Muscle of back (tissue), 10 donors: Measurements from ENCODE around the gene PTGDS. TPM values are rescaled to one million over a fixed set of nuclear protein-coding genes. Genes with fewer than 3 reads are reported as not detected.

Experiments used
- polyA plus RNA-seq, 10 donors: library from polyadenylated mRNA; unstranded; fragments of 120-200 nt; gene quantifications; one replicate each; pipeline ENCODE4 v1.2.1, GENCODE V29; 2013; ENCODE audit not compliant: insufficient read length in 10 of 10

PTGDS gene
- polyA plus RNA-seq, 10 donors, result 2.3 to 36.3 (median 17.1) TPM

Other genes with a start within 250 kb of the PTGDS start
- 10 to 100 TPM in 3 of 10 donors, 1 to 10 TPM in 7; 2.4 to 17.8 (median 8.8) TPM for gene LCN10, start 234.6 kb upstream of the PTGDS start, polyA plus RNA-seq
- gene LCN6, start 229.0 kb upstream of the PTGDS start, polyA plus RNA-seq, result under 1 TPM in 1 of 10 donors, not detected in 9; 0.33 TPM
- 10 to 100 TPM in 2 of 10 donors, 1 to 10 TPM in 8; 1.1 to 10.8 (median 7.8) TPM for gene LCN8, start 219.3 kb upstream of the PTGDS start, polyA plus RNA-seq
- under 1 TPM; 0.22 to 0.95 (median 0.52) TPM for gene LCN15, start 213.0 kb upstream of the PTGDS start, polyA plus RNA-seq
- gene TMEM141, start 186.2 kb upstream of the PTGDS start, polyA plus RNA-seq, result 10 to 100 TPM; 24.8 to 43.7 (median 34.1) TPM
- 1 to 10 TPM; 1.1 to 3.3 (median 1.9) TPM for gene CCDC183, start 181.2 kb upstream of the PTGDS start, polyA plus RNA-seq
- gene RABL6, start 169.6 kb upstream of the PTGDS start, polyA plus RNA-seq, result 10 to 100 TPM; 41.0 to 59.7 (median 50.7) TPM
- 1 to 10 TPM; 1.3 to 2.1 (median 1.7) TPM for gene AJM1, start 135.0 kb upstream of the PTGDS start, polyA plus RNA-seq
- gene PHPT1, start 128.1 kb upstream of the PTGDS start, polyA plus RNA-seq, result 100 to 1,000 TPM in 4 of 10 donors, 10 to 100 TPM in 6; 63.9 to 118 (median 81.7) TPM
- 1 to 10 TPM; 2.0 to 5.6 (median 3.9) TPM for gene MAMDC4, start 125.2 kb upstream of the PTGDS start, polyA plus RNA-seq
- 100 to 1,000 TPM; 236 to 394 (median 310) TPM for gene EDF1, start 111.2 kb upstream of the PTGDS start, polyA plus RNA-seq
- gene TRAF2, start 91.0 kb upstream of the PTGDS start, polyA plus RNA-seq, result 10 to 100 TPM in 2 of 10 donors, 1 to 10 TPM in 8; 8.1 to 10.7 (median 9.6) TPM
- gene FBXW5, start 32.8 kb upstream of the PTGDS start, polyA plus RNA-seq, result 10 to 100 TPM; 27.4 to 47.9 (median 34.4) TPM
- gene C8G, start 32.3 kb upstream of the PTGDS start, polyA plus RNA-seq, result 1 to 10 TPM in 1 of 10 donors, under 1 TPM in 8, not detected in 1; 0.29 to 1.0 (median 0.51) TPM
- gene LCN12, start 25.2 kb upstream of the PTGDS start, polyA plus RNA-seq, result 1 to 10 TPM in 3 of 10 donors, under 1 TPM in 7; 0.25 to 1.2 (median 0.68) TPM
- 1 to 10 TPM in 3 of 10 donors, under 1 TPM in 7; 0.14 to 1.1 (median 0.66) TPM for gene LCNL1, start 5.5 kb downstream of the PTGDS start, polyA plus RNA-seq
- gene PAXX, start 14.9 kb downstream of the PTGDS start, polyA plus RNA-seq, result 10 to 100 TPM; 11.8 to 28.5 (median 21.6) TPM
- gene CLIC3, start 19.1 kb downstream of the PTGDS start, polyA plus RNA-seq, result 1 to 10 TPM in 2 of 10 donors, under 1 TPM in 6, not detected in 2; 0.28 to 4.7 (median 0.54) TPM
- gene ABCA2, start 50.7 kb downstream of the PTGDS start, polyA plus RNA-seq, result 10 to 100 TPM; 11.5 to 18.7 (median 16.7) TPM
- gene FUT7, start 54.6 kb downstream of the PTGDS start, polyA plus RNA-seq, result under 1 TPM in 4 of 10 donors, not detected in 6; 0.10 to 0.48 (median 0.12) TPM
- gene NPDC1, start 68.7 kb downstream of the PTGDS start, polyA plus RNA-seq, result 10 to 100 TPM; 28.5 to 53.0 (median 38.4) TPM
- 10 to 100 TPM in 6 of 10 donors, 1 to 10 TPM in 4; 7.5 to 16.5 (median 12.1) TPM for gene ENTPD2, start 76.6 kb downstream of the PTGDS start, polyA plus RNA-seq
- gene SAPCD2, start 93.1 kb downstream of the PTGDS start, polyA plus RNA-seq, result 1 to 10 TPM; 1.9 to 7.1 (median 3.9) TPM
- 1 to 10 TPM; 1.5 to 3.0 (median 2.0) TPM for gene UAP1L1, start 100.0 kb downstream of the PTGDS start, polyA plus RNA-seq
- gene MAN1B1, start 109.5 kb downstream of the PTGDS start, polyA plus RNA-seq, result 10 to 100 TPM; 31.3 to 54.4 (median 41.1) TPM
- 10 to 100 TPM; 21.9 to 43.1 (median 28.8) TPM for gene DPP7, start 137.2 kb downstream of the PTGDS start, polyA plus RNA-seq
- under 1 TPM in 2 of 10 donors, not detected in 8; 0.07 TPM for gene GRIN1, start 161.7 kb downstream of the PTGDS start, polyA plus RNA-seq
- not detected for gene LRRC26, start 192.5 kb downstream of the PTGDS start, polyA plus RNA-seq
- gene TMEM210, start 194.6 kb downstream of the PTGDS start, polyA plus RNA-seq, result not detected
- gene ANAPC2, start 211.1 kb downstream of the PTGDS start, polyA plus RNA-seq, result 10 to 100 TPM; 21.2 to 36.5 (median 29.2) TPM
- gene SSNA1, start 211.2 kb downstream of the PTGDS start, polyA plus RNA-seq, result 10 to 100 TPM; 38.2 to 72.0 (median 49.6) TPM
- gene TPRN, start 223.2 kb downstream of the PTGDS start, polyA plus RNA-seq, result 10 to 100 TPM in 2 of 10 donors, 1 to 10 TPM in 8; 5.8 to 10.9 (median 7.8) TPM
- 10 to 100 TPM; 30.3 to 36.7 (median 32.2) TPM for gene TMEM203, start 228.1 kb downstream of the PTGDS start, polyA plus RNA-seq
- 10 to 100 TPM in 1 of 10 donors, 1 to 10 TPM in 9; 3.8 to 10.6 (median 6.9) TPM for gene NDOR1, start 228.2 kb downstream of the PTGDS start, polyA plus RNA-seq
- gene RNF208, start 244.7 kb downstream of the PTGDS start, polyA plus RNA-seq, result 1 to 10 TPM; 1.8 to 4.5 (median 2.4) TPM
- 1 to 10 TPM in 9 of 10 donors, under 1 TPM in 1; 0.93 to 3.3 (median 2.0) TPM for gene CYSRT1, start 247.7 kb downstream of the PTGDS start, polyA plus RNA-seq
- 1 to 10 TPM in 7 of 10 donors, under 1 TPM in 3; 0.80 to 3.4 (median 1.5) TPM for gene RNF224, start 250.0 kb downstream of the PTGDS start, polyA plus RNA-seq